ENCODE data around the gene TMPRSS11F.
"Not testable (repeated sequence)": the region's sequence is repeated elsewhere in the genome, so short reads cannot be mapped to it uniquely, and the experiment has no call there.

The TMPRSS11F gene

DNA sequence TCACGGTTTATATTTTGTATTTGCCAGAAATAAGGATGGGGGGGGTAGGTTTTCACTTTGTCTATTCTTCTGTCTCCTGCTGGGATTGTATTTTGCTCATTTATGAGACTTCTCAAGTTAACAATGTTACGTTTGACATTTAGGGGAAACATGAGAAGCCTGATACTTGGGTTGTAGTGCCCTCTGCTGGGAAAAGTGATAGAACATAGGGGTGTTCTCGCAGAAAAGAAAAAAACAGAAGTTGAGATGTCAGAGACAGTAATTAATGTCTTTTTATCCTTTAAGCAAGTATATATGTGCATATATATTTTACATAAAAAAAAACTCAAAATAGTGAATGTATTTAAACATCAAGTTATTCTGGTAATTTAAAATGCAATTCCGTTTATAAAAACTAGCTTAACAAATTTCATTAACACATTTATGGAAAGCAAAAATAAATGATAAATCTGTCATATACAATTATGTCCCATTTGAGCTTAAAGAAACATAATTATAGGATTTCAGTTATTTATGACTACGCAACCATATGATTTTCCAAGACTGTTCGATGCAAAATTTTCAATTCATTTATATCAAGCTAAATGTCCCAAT is 46.0 kb upstream of the TMPRSS11F start:
- Histone ChIP-seq H3K9me2 (replicated peaks; ENCODE audit: control insufficient read depth, low read length) (no peaks in the 10 kb centered on the region), H3K27ac (ENCODE audit: low read depth, low read length) (no peak overlapping the region)

DNA sequence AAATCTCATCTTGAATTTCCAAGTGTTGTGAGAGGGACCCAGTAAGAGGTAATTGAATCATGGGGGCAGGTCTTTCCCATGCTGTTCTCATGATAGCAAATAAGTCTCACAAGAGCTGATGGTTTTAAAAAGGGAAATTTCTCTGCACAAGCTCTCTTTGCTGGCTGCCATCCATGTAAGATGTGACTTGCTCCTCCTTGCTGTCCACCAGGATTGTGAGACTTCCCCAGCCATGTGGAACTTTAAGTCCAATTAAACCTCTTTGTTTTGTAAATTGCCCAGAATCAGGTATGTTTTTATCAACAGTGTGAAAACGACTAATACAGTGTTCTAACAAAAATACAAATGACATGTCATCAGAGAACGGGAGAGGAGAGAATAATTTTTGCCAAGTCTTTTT is 44.7 kb upstream of the TMPRSS11F start:
- not testable (repeated sequence) for H3K27me3 ChIP-seq (ENCODE audit: control insufficient read depth, low read length); H3K4me1 ChIP-seq (ENCODE audit: control insufficient read depth, low read length); H3F3A ChIP-seq (ENCODE audit: control insufficient read depth, insufficient read depth); H3K4me3 ChIP-seq (ENCODE audit: low read length); H3K27ac ChIP-seq (ENCODE audit: low read depth, low read length); H4K20me1 ChIP-seq (ENCODE audit: control insufficient read depth, insufficient read depth, low read depth, low read length); H3K36me3 ChIP-seq (ENCODE audit: control insufficient read depth, low read length); H3K4me2 ChIP-seq (ENCODE audit: low read length); H3K9me3 ChIP-seq (ENCODE audit: control insufficient read depth, insufficient read depth, low read length); H3K79me2 ChIP-seq (ENCODE audit: control insufficient read depth, low read length); H3K9me2 ChIP-seq (replicated peaks; ENCODE audit: control insufficient read depth, low read length)

More for the DNA sequence above, 46.0 kb upstream of the TMPRSS11F start:
- no peak for TF ChIP-seq EZH2phosphoT487 (IDR thresholded peaks at IDR 0.05; ENCODE audit: borderline replicate concordance, low read length)
- TF ChIP-seq, protein P1, sequence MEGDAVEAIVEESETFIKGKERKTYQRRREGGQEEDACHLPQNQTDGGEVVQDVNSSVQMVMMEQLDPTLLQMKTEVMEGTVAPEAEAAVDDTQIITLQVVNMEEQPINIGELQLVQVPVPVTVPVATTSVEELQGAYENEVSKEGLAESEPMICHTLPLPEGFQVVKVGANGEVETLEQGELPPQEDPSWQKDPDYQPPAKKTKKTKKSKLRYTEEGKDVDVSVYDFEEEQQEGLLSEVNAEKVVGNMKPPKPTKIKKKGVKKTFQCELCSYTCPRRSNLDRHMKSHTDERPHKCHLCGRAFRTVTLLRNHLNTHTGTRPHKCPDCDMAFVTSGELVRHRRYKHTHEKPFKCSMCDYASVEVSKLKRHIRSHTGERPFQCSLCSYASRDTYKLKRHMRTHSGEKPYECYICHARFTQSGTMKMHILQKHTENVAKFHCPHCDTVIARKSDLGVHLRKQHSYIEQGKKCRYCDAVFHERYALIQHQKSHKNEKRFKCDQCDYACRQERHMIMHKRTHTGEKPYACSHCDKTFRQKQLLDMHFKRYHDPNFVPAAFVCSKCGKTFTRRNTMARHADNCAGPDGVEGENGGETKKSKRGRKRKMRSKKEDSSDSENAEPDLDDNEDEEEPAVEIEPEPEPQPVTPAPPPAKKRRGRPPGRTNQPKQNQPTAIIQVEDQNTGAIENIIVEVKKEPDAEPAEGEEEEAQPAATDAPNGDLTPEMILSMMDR (IDR thresholded peaks at IDR 0.05; ENCODE audit: low read depth, low read length, poor library complexity, severe bottlenecking), result peak; percentile 71
- H3K27me3 ChIP-seq (ENCODE audit: control insufficient read depth, low read length), result no peaks in the 10 kb centered on the region
- H3K4me1 ChIP-seq (ENCODE audit: control insufficient read depth, low read length), result no peaks in the 10 kb centered on the region
- H3K4me3 ChIP-seq (ENCODE audit: low read length), result no peak overlapping the region
- H3K36me3 ChIP-seq (ENCODE audit: control insufficient read depth, low read length), result no peaks in the 10 kb centered on the region
- H4K20me1 ChIP-seq (ENCODE audit: control insufficient read depth, insufficient read depth, low read depth, low read length), result no peaks in the 10 kb centered on the region
- H3K9me3 ChIP-seq (ENCODE audit: control insufficient read depth, insufficient read depth, low read length), result no peaks in the 10 kb centered on the region
- no peak overlapping the region for H3K4me2 ChIP-seq (ENCODE audit: low read length)
- no peaks in the 10 kb centered on the region for H3F3A ChIP-seq (ENCODE audit: control insufficient read depth, insufficient read depth)
- H3K79me2 ChIP-seq (ENCODE audit: control insufficient read depth, low read length), result no peaks in the 10 kb centered on the region

DNA sequence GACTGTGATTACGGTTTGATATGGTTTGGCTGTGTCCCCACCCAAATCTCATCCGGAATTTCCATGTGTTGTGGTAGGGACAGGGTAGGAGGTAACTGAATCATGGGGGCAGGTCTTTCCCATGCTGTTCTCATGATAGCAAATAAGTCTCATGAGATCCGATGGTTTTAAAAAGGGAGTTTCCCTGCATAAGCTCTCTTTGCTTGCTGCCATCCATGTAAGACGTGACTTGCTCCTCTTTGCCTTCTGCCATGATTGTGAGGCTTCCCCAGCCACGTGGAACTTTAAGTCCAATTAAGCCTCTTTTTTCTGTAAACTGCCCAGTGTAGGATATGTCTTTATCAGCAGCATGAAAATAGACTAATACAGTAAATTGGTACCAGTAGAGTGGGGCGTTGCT is 42.5 kb upstream of the TMPRSS11F start:
- H3K27ac ChIP-seq (ENCODE audit: low read depth, low read length); H3K4me3 ChIP-seq (ENCODE audit: low read length); H3F3A ChIP-seq (ENCODE audit: control insufficient read depth, insufficient read depth); H3K4me1 ChIP-seq (ENCODE audit: control insufficient read depth, low read length); H3K9me2 ChIP-seq (replicated peaks; ENCODE audit: control insufficient read depth, low read length); H3K36me3 ChIP-seq (ENCODE audit: control insufficient read depth, low read length); H3K79me2 ChIP-seq (ENCODE audit: control insufficient read depth, low read length); H3K9me3 ChIP-seq (ENCODE audit: control insufficient read depth, insufficient read depth, low read length); H3K27me3 ChIP-seq (ENCODE audit: control insufficient read depth, low read length); H4K20me1 ChIP-seq (ENCODE audit: control insufficient read depth, insufficient read depth, low read depth, low read length); H3K4me2 ChIP-seq (ENCODE audit: low read length): not testable (repeated sequence)

DNA sequence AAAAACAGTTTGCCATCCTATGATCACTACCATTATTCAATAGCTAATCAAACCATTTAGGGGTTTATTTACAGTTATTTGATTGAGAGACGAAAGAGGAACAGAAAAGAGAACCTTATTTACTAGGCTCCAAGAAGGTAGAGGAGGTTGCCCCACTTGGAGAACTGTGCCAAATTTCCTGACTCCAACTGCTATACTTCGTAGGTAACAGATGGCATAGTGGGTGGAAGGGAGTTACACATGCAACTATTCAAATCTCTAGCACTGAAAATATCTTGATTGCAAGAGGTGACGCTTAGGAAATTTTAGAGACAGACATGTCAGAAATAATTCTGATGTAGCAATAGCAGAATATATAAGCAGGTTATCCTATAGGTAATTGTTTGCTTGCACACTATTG is 38.0 kb upstream of the TMPRSS11F start:
- Histone ChIP-seq H3K9me3 (ENCODE audit: control insufficient read depth, insufficient read depth, low read length) (no peaks in the 10 kb centered on the region), H4K20me1 (ENCODE audit: control insufficient read depth, insufficient read depth, low read depth, low read length) (no peaks in the 10 kb centered on the region)

More for the DNA sequence above, 38.0 kb upstream of the TMPRSS11F start:
- Histone ChIP-seq H3K4me1 (ENCODE audit: control insufficient read depth, low read length) (no peaks in the 10 kb centered on the region), H3K9me2 (replicated peaks; ENCODE audit: control insufficient read depth, low read length) (no peaks in the 10 kb centered on the region), H3K4me3 (ENCODE audit: low read length) (no peak overlapping the region), H3K4me2 (ENCODE audit: low read length) (no peak overlapping the region), H3K27me3 (ENCODE audit: control insufficient read depth, low read length) (no peaks in the 10 kb centered on the region), H3F3A (ENCODE audit: control insufficient read depth, insufficient read depth) (no peaks in the 10 kb centered on the region), H3K36me3 (ENCODE audit: control insufficient read depth, low read length) (no peaks in the 10 kb centered on the region), H3K27ac (ENCODE audit: low read depth, low read length) (no peak overlapping the region), H3K79me2 (ENCODE audit: control insufficient read depth, low read length) (no peaks in the 10 kb centered on the region)
- TF ChIP-seq, protein P1 (IDR thresholded peaks at IDR 0.05; ENCODE audit: low read depth, low read length, poor library complexity, severe bottlenecking), result no peak
- no peak for TF ChIP-seq EZH2phosphoT487 (IDR thresholded peaks at IDR 0.05; ENCODE audit: borderline replicate concordance, low read length)
